A549 (cell line): Measurements from ENCODE around the gene HNF4A. TPM values are rescaled to one million over a fixed set of nuclear protein-coding genes. Genes with fewer than 3 reads are reported as not detected.
A peak's percentile ranks its signal among the peaks of the same experiment; 100 is the strongest.

Source experiments
- ATAC-seq, 2 experiments: fragments of 200-7000 bp in 1 of 2; fragments of >200 bp in 1 of 2; cut with Nextera tagmentation in 1 of 2; cut with Tn5 transposase in 1 of 2; 3 replicates each; pipeline versions ENCODE4 v1.8.0 to v1.9.1; 2018 to 2020; ENCODE audit warnings: mild to moderate bottlenecking in 1 of 2, moderate library complexity in 1 of 2
- CTCF ChIA-PET: fragments of 300-600 bp; sonication (Branson Sonifier 250); formaldehyde crosslinking; extraction: SDS; loops from one replicate; lab custom pipeline; 2021; ENCODE audit warnings: antibody characterized with exemption, inconsistent platforms; lab: Yijun Ruan, JAX
- POLR2A ChIA-PET: fragments of 350-600 bp; formaldehyde crosslinking; extraction: SDS; loops from one replicate; lab custom pipeline; 2021; ENCODE audit warnings: antibody characterized with exemption, inconsistent platforms; lab: Yijun Ruan, JAX
- DNase-seq, 2 experiments: peaks; one replicate each; pipeline versions ENCODE4 v3.0.0 to v3.0.0-alpha.2; 2011 to 2016; ENCODE audit warnings: low read depth in 1 of 2, low spot score in 1 of 2
- FAIRE-seq: peaks from 2 replicates; lab custom pipeline; 2011; peaks lifted over from hg19 to GRCh38; lab: Jason Lieb, UNC
- H3K27ac ChIP-seq, 2 experiments: fragments of >200 bp; sonication (Bioruptor Twin); formaldehyde crosslinking; 3 replicates each; pipeline ENCODE4 v1.5.1; 2016 to 2017
- H3K4me1 ChIP-seq: fragments of >200 bp; sonication (Bioruptor Twin); formaldehyde crosslinking; 3 replicates; pipeline ENCODE4 v1.6.1; 2016
- H3K4me2 ChIP-seq: fragments of >200 bp; sonication (Bioruptor Twin); formaldehyde crosslinking; 3 replicates; pipeline ENCODE4 v1.6.1; 2016
- H3K4me3 ChIP-seq: fragments of >200 bp; sonication (Bioruptor Twin); formaldehyde crosslinking; 3 replicates; pipeline ENCODE4 v1.5.1; 2016
- H3K9me3 ChIP-seq: fragments of >200 bp; sonication (Bioruptor Twin); formaldehyde crosslinking; 3 replicates; pipeline ENCODE4 v1.6.1; 2016
- BCL3 ChIP-seq: fragments of >200 bp; sonication (Bioruptor Twin); formaldehyde crosslinking; IDR thresholded peaks from 3 replicates; pipeline ENCODE4 v1.6.1; 2016
- BHLHE40 ChIP-seq: IDR thresholded peaks from 2 replicates; pipeline ENCODE4 v1.6.1; 2012; ENCODE audit warnings: low read depth, low read length, inconsistent platforms
- CBX8 ChIP-seq: fragments of 200-600 bp; sonication (generic); IDR thresholded peaks from 2 replicates; pipeline ENCODE4 v1.6.1; 2016
- CHD2 ChIP-seq: fragments of 150-350 bp; IDR thresholded peaks from 2 replicates; pipeline ENCODE4 v1.6.1; 2014; ENCODE audit warnings: low read length; ENCODE audit not compliant: partially characterized antibody
- EHF ChIP-seq: fragments of 250-450 bp; sonication (Bioruptor Pico); IDR thresholded peaks from 2 replicates; pipeline ENCODE4 v1.5.0; 2020; ENCODE audit warnings: mild to moderate bottlenecking
- EHMT2 ChIP-seq: fragments of 200-600 bp; sonication (generic); IDR thresholded peaks from 2 replicates; pipeline ENCODE4 v1.6.1; 2016; ENCODE audit warnings: antibody characterized with exemption, low read depth, mild to moderate bottlenecking, moderate library complexity
- ELK1 ChIP-seq: fragments of 150-350 bp; IDR thresholded peaks from 2 replicates; pipeline ENCODE4 v1.6.1; 2014; ENCODE audit warnings: low read depth, mild to moderate bottlenecking, low read length
- EP300 ChIP-seq, 2 experiments: fragments of >200 bp; sonication (Bioruptor Twin); formaldehyde crosslinking; IDR thresholded peaks; 2 replicates in 1 of 2; 3 replicates in 1 of 2; pipeline ENCODE4 v1.6.1; 2016 to 2017
- ESRRA ChIP-seq: fragments of 150-350 bp; IDR thresholded peaks from 2 replicates; pipeline ENCODE4 v1.6.1; 2014; ENCODE audit warnings: mild to moderate bottlenecking, low read length, borderline replicate concordance
- FOSB ChIP-seq: fragments of 250-450 bp; sonication (Bioruptor Pico); IDR thresholded peaks from 2 replicates; pipeline ENCODE4 v1.5.0; 2020; ENCODE audit warnings: mild to moderate bottlenecking, moderate library complexity
- FOXS1 ChIP-seq: fragments of 250-450 bp; sonication (Bioruptor Pico); IDR thresholded peaks from 2 replicates; pipeline ENCODE4 v1.5.0; 2020; ENCODE audit warnings: mild to moderate bottlenecking, moderate library complexity
- GATA3 ChIP-seq: IDR thresholded peaks from 2 replicates; pipeline ENCODE4 v1.6.1; 2012; ENCODE audit warnings: borderline replicate concordance
- HEYL ChIP-seq: fragments of 250-450 bp; sonication (Bioruptor Pico); IDR thresholded peaks from 2 replicates; pipeline ENCODE4 v1.8.0; 2021; ENCODE audit warnings: mild to moderate bottlenecking, moderate library complexity
- HMGXB4 ChIP-seq: fragments of 250-450 bp; sonication (Bioruptor Pico); IDR thresholded peaks from 2 replicates; pipeline ENCODE4 v1.5.0; 2021; ENCODE audit warnings: mild to moderate bottlenecking, moderate library complexity, borderline replicate concordance
- HOXB13 ChIP-seq: fragments of 250-450 bp; sonication (Bioruptor Pico); IDR thresholded peaks from 2 replicates; pipeline ENCODE4 v1.5.0; 2020; ENCODE audit warnings: low read depth, mild to moderate bottlenecking, moderate library complexity
- HOXB5 ChIP-seq: fragments of 250-450 bp; sonication (Bioruptor Pico); IDR thresholded peaks from 2 replicates; pipeline ENCODE4 v1.5.0; 2020; ENCODE audit warnings: mild to moderate bottlenecking, moderate library complexity
- JUN ChIP-seq, 2 experiments: fragments of >200 bp; sonication (Bioruptor Twin); formaldehyde crosslinking; IDR thresholded peaks; 2 replicates in 1 of 2; 3 replicates in 1 of 2; pipeline ENCODE4 v1.6.1; 2016 to 2017
- KDM1A ChIP-seq: fragments of 200-600 bp; sonication (generic); IDR thresholded peaks from 2 replicates; pipeline ENCODE4 v1.6.1; 2016; ENCODE audit warnings: low read depth, mild to moderate bottlenecking
- KDM5A ChIP-seq: fragments of 200-600 bp; sonication (generic); IDR thresholded peaks from 2 replicates; pipeline ENCODE4 v1.6.1; 2016; ENCODE audit warnings: antibody characterized with exemption, mild to moderate bottlenecking
- NFE2L2 ChIP-seq: fragments of 150-350 bp; conservative IDR thresholded peaks from 2 replicates; pipeline ENCODE4 v1.6.1; 2014; ENCODE audit warnings: low read length
- PBX3 ChIP-seq: IDR thresholded peaks from 2 replicates; pipeline ENCODE4 v1.6.1; 2012
- PHF8 ChIP-seq: fragments of 200-600 bp; sonication (generic); IDR thresholded peaks from 2 replicates; pipeline ENCODE4 v1.6.1; 2016; ENCODE audit warnings: low read depth, mild to moderate bottlenecking, antibody characterized with exemption, moderate library complexity, borderline replicate concordance
- POLR2A ChIP-seq: IDR thresholded peaks from 2 replicates; pipeline ENCODE4 v1.6.1; 2012; ENCODE audit warnings: mild to moderate bottlenecking, low read length
- RAD21 ChIP-seq, 2 experiments: fragments of >200 bp in 1 of 2; sonication (Bioruptor Twin) in 1 of 2; formaldehyde crosslinking in 1 of 2; IDR thresholded peaks in 1 of 2; conservative IDR thresholded peaks in 1 of 2; 2 replicates in 1 of 2; 3 replicates in 1 of 2; pipeline ENCODE4 v1.6.1; 2012 to 2018; ENCODE audit warnings: inconsistent platforms in 1 of 2
- RCOR1 ChIP-seq: fragments of 150-350 bp; IDR thresholded peaks from 2 replicates; pipeline ENCODE4 v1.6.1; 2014; ENCODE audit warnings: antibody characterized with exemption, low read length, low read depth
- RNF2 ChIP-seq: fragments of 200-600 bp; sonication (generic); IDR thresholded peaks from 2 replicates; pipeline ENCODE4 v1.6.1; 2016; ENCODE audit warnings: low read depth, mild to moderate bottlenecking, antibody characterized with exemption, moderate library complexity, borderline replicate concordance
- SMC3 ChIP-seq: fragments of >200 bp; sonication (Bioruptor Twin); formaldehyde crosslinking; IDR thresholded peaks from 3 replicates; pipeline ENCODE4 v1.6.1; 2018; ENCODE audit warnings: inconsistent platforms
- SREBF2 ChIP-seq: fragments of 450-650 bp; IDR thresholded peaks from 2 replicates; pipeline ENCODE4 v1.6.1; 2014; ENCODE audit warnings: mild to moderate bottlenecking, moderate library complexity
- TFCP2L1 ChIP-seq: fragments of 250-450 bp; sonication (Bioruptor Pico); IDR thresholded peaks from 2 replicates; pipeline ENCODE4 v1.5.0; 2021; ENCODE audit warnings: mild to moderate bottlenecking
- ZNF302 ChIP-seq: fragments of 250-450 bp; sonication (Bioruptor Pico); IDR thresholded peaks from 2 replicates; pipeline ENCODE4 v1.9.0; 2021; ENCODE audit warnings: inconsistent platforms, mild to moderate bottlenecking, moderate library complexity
- WGBS: methylation state at CpG from one replicate; pipeline ENCODE4 v1.1.6; 2017; ENCODE audit errors: missing lambda C conversion rate; 5-methylcytosine and 5-hydroxymethylcytosine counted together
- polyA plus RNA-seq, 4 experiments: library from polyadenylated mRNA; depleted of rRNA in 3 of 4; stranded (reverse); fragments of >200 nt; fragmentation: RNase III in 1 of 4; extraction: RNeasy Plus Mini Kit Qiagen cat#74134 plus additional on column Dnase treatment in 1 of 4; gene quantifications; 2 replicates in 3 of 4; 3 replicates in 1 of 4; pipeline ENCODE4 v1.2.3, GENCODE V29; 2011 to 2017
- TF ChIP-seq, protein P1 (sequence below): fragments of 200-600 bp; sonication (generic); IDR thresholded peaks from 2 replicates; pipeline ENCODE4 v1.6.1; 2016; ENCODE audit warnings: antibody characterized with exemption, mild to moderate bottlenecking, moderate library complexity
- TF ChIP-seq, protein P2 (sequence below): fragments of >200 bp; sonication (Bioruptor Twin); formaldehyde crosslinking; IDR thresholded peaks from 2 replicates; pipeline ENCODE4 v1.6.1; 2016
- TF ChIP-seq, protein P3 (sequence below): IDR thresholded peaks from 2 replicates; pipeline ENCODE4 v1.6.1; 2012

HNF4A gene
- polyA plus RNA-seq, 2 of the 4 experiments (the other 2 are of a cell fraction), result 20.0 to 26.2 TPM

DNA sequence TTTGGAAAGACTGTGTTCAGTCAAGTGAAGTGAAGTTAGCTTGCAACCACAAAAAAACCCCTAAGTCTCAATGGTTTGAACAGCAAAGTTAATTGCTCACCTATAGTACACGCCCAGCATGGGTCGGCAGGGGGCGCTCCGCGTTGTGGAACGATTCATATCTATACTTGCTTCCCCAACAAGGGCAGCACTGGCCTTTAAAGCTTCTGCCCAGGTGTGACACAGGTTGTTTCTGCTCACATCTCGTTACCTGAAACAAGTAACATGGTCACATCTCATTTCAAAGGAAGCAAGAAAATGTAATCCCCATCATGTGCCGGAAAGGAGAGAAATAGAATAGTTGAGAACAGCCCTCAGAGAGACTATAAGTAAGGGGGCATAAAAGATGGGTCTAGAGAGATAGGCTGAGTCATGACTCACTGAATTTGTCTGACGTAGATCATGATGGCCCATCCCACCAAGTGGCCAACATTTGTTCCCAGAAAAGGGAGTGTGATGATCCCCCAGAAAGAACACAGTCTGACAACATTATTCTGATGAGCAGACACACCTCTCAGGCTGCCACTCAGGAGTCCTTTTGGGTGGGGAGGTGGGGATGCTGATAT is 29.0 kb downstream of the HNF4A start:
- FAIRE-seq, result no peak
- peak overlapping the region; percentile 78 to 80 for H3K27ac ChIP-seq
- H3K4me2 ChIP-seq, result peak overlapping the region; percentile 27
- H3K9me3 ChIP-seq, result no peaks in the 10 kb centered on the region
- POLR2A ChIA-PET, result interaction anchor here (1.6 kb wide), 1 partner anchor 91 kb away, joined by 6 read pairs; the partner anchor contains the start of gene TTPAL
- 10% methylated on average over 9 of the region's 9 CpGs for WGBS
- CTCF ChIA-PET, result interaction anchor here (0.6 to 10.3 kb wide), 45 partner anchors 11 to 299 kb away, joined by 3 to 241 read pairs (median 5); partner anchors contain the start of gene FITM2
- peaks cover 81% of the 10 kb centered on the region for H3K4me1 ChIP-seq
- DNase-seq, result peak; percentile 56 to 86
- ATAC-seq, result peak; percentile 79 to 80
- no peak overlapping the region for H3K4me3 ChIP-seq
- TF ChIP-seq, protein P1, sequence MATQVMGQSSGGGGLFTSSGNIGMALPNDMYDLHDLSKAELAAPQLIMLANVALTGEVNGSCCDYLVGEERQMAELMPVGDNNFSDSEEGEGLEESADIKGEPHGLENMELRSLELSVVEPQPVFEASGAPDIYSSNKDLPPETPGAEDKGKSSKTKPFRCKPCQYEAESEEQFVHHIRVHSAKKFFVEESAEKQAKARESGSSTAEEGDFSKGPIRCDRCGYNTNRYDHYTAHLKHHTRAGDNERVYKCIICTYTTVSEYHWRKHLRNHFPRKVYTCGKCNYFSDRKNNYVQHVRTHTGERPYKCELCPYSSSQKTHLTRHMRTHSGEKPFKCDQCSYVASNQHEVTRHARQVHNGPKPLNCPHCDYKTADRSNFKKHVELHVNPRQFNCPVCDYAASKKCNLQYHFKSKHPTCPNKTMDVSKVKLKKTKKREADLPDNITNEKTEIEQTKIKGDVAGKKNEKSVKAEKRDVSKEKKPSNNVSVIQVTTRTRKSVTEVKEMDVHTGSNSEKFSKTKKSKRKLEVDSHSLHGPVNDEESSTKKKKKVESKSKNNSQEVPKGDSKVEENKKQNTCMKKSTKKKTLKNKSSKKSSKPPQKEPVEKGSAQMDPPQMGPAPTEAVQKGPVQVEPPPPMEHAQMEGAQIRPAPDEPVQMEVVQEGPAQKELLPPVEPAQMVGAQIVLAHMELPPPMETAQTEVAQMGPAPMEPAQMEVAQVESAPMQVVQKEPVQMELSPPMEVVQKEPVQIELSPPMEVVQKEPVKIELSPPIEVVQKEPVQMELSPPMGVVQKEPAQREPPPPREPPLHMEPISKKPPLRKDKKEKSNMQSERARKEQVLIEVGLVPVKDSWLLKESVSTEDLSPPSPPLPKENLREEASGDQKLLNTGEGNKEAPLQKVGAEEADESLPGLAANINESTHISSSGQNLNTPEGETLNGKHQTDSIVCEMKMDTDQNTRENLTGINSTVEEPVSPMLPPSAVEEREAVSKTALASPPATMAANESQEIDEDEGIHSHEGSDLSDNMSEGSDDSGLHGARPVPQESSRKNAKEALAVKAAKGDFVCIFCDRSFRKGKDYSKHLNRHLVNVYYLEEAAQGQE, result no peak
- TF ChIP-seq RAD21 (conservative IDR thresholded peaks at IDR 0.05 in 1 of 2, IDR thresholded peaks at IDR 0.05 in 1 of 2) (peak; percentile 48 to 56), ELK1 (no peak), CBX8 (no peak), PHF8 (no peak), HEYL (no peak), RNF2 (no peak), KDM1A (no peak), JUN (IDR thresholded peaks at IDR 0.05) (no peak), EHMT2 (no peak), SREBF2 (no peak), BCL3 (no peak), BHLHE40 (no peak), CHD2 (no peak), FOSB (CRISPR knock-in tag) (no peak), SMC3 (peak; percentile 60; the same call in 2 of the 3 replicates), GATA3 (no peak), HMGXB4 (CRISPR knock-in tag) (no peak), POLR2A (no peak), EP300 (IDR thresholded peaks at IDR 0.05) (no peak), ZNF302 (no peak), PBX3 (no peak), FOXS1 (no peak), EHF (no peak), TFCP2L1 (CRISPR knock-in tag) (no peak), NFE2L2 (no peak), KDM5A (no peak), ESRRA (no peak), RCOR1 (no peak), HOXB5 (CRISPR knock-in tag) (no peak), HOXB13 (CRISPR knock-in tag) (no peak)
- TF ChIP-seq, protein P2, sequence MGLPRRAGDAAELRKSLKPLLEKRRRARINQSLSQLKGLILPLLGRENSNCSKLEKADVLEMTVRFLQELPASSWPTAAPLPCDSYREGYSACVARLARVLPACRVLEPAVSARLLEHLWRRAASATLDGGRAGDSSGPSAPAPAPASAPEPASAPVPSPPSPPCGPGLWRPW, result no peak
- TF ChIP-seq, protein P3, sequence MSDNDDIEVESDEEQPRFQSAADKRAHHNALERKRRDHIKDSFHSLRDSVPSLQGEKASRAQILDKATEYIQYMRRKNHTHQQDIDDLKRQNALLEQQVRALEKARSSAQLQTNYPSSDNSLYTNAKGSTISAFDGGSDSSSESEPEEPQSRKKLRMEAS, result peak; percentile 43; the same call in 1 of the 2 replicates
